GM19463 (cell line): ENCODE measurements around the gene IGF2BP2.
"Not testable (repeated sequence)": the region's sequence is repeated elsewhere in the genome, so short reads cannot be mapped to it uniquely, and the experiment has no call there.

Source experiments
- ATAC-seq: cut with Tn5 transposase; IDR thresholded peaks from one replicate; pipeline ENCODE4 v1.9.1; 2021; ENCODE audit warnings: mild to moderate bottlenecking, moderate library complexity; ENCODE audit not compliant: unreplicated experiment

The IGF2BP2 gene

GRCh38 chr3:185768578-185768982, 56.3 kb downstream of the IGF2BP2 start:
- not testable (repeated sequence) for ATAC-seq

GRCh38 chr3:185767002-185767688, 57.7 kb downstream of the IGF2BP2 start:
- no peak for ATAC-seq

GRCh38 chr3:185766329-185767001, 58.4 kb downstream of the IGF2BP2 start:
- no peak for ATAC-seq

GRCh38 chr3:185764980-185765370, 59.9 kb downstream of the IGF2BP2 start:
- no peak for ATAC-seq

GRCh38 chr3:185764163-185764979, 60.5 kb downstream of the IGF2BP2 start:
- ATAC-seq, result no peak

- no peak for ATAC-seq
Measured at GRCh38 chr3:185763347-185764005, 61.4 kb downstream of the IGF2BP2 start.

- no peak for ATAC-seq
Measured at GRCh38 chr3:185760550-185760949, 64.3 kb downstream of the IGF2BP2 start.

GRCh38 chr3:185760088-185760487, 64.8 kb downstream of the IGF2BP2 start:
- no peak for ATAC-seq

- ATAC-seq, result no peak
Measured at GRCh38 chr3:185759512-185759911, 65.3 kb downstream of the IGF2BP2 start.

- no peak for ATAC-seq
Measured at GRCh38 chr3:185758912-185759311, 65.9 kb downstream of the IGF2BP2 start.

GRCh38 chr3:185757176-185757575, 67.7 kb downstream of the IGF2BP2 start:
- ATAC-seq, result no peak

- no peak for ATAC-seq
Measured at GRCh38 chr3:185756477-185756876, 68.4 kb downstream of the IGF2BP2 start.

GRCh38 chr3:185754920-185755319, 69.9 kb downstream of the IGF2BP2 start:
- ATAC-seq, result no peak

GRCh38 chr3:185753354-185753753, 71.5 kb downstream of the IGF2BP2 start:
- no peak for ATAC-seq

GRCh38 chr3:185750702-185751101, 74.1 kb downstream of the IGF2BP2 start:
- no peak for ATAC-seq

- ATAC-seq, result no peak
Measured at GRCh38 chr3:185750015-185750414, 74.8 kb downstream of the IGF2BP2 start.

GRCh38 chr3:185746470-185746869, 78.4 kb downstream of the IGF2BP2 start:
- no peak for ATAC-seq

GRCh38 chr3:185744997-185745843, 79.6 kb downstream of the IGF2BP2 start:
- ATAC-seq, result no peak

- ATAC-seq, result no peak
Measured at GRCh38 chr3:185741586-185741985, 83.3 kb downstream of the IGF2BP2 start.

- no peak for ATAC-seq
Measured at GRCh38 chr3:185740133-185740532, 84.7 kb downstream of the IGF2BP2 start.
